GM18498 (cell line): ENCODE measurements around the gene VGF.
A peak's percentile ranks its signal among the peaks of the same experiment; 100 is the strongest.

Source experiments
- ATAC-seq: cut with Tn5 transposase; IDR thresholded peaks from one replicate; pipeline ENCODE4 v1.9.1; 2021; ENCODE audit warnings: mild to moderate bottlenecking, moderate library complexity; ENCODE audit not compliant: unreplicated experiment

Gene VGF

GRCh38 chr7:101166909-101167644 lies 1.7 kb upstream of the VGF start:
- ATAC-seq: no peak

- no peak for ATAC-seq
Observed at GRCh38 chr7:101166648-101166908, 1.2 kb upstream of the VGF start.

DNA sequence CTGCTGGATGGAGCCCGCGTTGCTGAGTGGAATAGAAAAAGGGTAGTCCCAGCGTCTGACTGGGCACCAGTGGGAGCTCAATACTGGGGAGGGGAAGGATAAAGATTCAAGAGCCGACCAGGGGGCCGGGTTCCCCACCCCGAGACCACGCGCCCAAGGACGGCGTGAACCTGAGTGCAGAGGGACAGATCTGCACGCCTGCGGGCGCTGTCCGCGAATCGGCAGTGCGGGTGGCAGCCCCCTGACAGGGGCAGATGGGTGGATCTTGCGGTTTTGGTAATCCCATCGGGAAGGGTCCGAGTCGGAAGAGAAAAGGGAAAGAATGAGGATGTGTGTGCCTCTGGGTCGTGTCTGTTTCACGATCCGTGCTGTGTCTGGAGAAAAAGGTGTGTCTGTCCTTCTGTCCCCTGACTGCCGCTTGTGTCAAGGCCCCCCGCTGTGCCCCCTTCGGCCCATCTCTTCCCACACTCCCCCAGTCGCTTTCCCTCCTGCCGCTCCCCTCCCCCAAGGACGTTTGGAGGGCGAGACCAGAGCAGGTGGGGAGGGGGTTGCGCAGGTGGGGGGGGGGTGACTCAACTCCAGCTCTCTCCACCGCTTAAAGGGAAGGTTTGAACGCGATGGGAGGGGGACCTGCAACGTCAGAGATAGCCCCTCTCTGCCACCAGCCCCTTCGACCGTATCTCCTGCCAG lies 734 bp upstream of the VGF start:
- ATAC-seq: no peak

- no peak for ATAC-seq
Observed at GRCh38 chr7:101164071-101164840, 1.1 kb downstream of the VGF start.

- ATAC-seq: no peak
Observed at GRCh38 chr7:101163279-101164070, 1.9 kb downstream of the VGF start.

DNA sequence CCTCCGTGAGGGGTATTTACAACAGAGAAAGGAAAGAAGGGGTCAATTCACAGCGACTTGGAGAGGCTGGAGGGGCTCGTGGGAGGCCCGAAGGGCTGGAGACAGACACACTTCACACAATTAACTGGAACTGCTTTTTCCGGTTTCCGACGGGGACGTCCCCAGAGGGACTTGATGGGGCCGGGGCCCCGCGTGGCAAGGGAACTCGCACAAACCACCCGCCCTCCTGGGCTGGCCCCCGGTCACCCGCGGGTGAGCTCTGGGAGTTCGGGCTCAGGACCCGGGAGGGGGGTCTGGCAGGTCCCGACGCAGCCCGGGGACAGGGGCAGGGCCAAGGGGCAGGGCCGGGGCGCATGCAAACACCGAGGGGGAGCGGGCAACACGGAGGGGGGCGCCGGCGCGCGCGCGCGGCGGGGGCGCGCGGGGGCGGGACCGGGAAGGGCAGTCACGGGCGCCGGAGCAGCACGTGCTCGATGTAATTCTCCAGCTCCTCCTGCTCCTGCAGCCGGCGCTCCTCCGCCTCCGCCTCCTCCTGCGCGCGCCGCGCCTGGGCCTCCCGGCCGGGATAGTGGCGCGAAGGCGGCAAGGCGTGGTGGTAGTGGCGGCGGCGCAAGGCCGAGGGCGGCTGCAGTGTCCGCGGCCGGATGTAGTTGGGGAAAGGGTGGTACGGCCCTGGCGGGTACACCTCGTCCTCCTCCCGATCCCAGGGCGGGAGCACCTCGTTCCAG lies 2.7 kb downstream of the VGF start:
- ATAC-seq: no peak

DNA sequence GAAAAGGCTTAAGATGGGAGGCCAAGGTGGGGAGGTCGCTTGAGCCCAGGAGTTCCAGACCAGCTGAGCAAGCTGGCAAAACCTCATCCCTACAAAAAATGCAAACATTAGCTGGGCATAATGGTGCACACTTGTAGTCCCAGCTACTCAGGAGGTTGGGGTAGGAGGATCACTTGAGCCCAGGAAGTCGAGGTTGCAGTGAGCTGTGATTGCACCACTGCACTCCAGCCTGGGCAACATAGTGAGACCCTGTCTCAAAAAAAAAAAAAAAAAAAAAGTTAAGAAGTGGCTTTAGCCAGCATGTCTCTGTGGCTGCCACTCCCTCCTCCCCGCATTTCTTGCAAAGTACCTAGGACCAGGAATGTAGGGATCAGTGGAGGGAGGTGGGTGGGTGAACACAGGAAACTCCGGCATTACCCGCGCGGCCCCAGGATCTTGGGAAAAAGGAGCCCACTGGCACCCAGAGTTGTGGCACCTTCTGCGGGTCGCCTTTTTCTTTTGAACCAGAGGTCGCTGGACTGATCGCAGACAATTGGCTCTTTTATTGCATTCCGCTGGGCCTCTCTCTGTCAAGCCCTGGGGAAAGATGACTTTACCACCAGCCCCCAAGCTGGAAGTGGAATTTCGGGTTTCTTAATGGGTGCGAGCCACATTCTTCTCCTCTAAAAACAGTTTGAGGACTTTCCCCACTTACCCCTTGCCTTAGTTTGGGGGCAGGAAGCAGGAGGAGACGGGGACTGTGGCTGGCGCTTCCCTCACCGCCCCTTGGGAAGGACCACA lies 3.5 kb downstream of the VGF start:
- no peak for ATAC-seq

GRCh38 chr7:101160910-101161309 lies 4.5 kb downstream of the VGF start:
- ATAC-seq: no peak

GRCh38 chr7:101159696-101160674 lies 5.4 kb downstream of the VGF start:
- no peak for ATAC-seq

GRCh38 chr7:101156866-101157589 lies 8.3 kb downstream of the VGF start:
- no peak for ATAC-seq

GRCh38 chr7:101156277-101156676 lies 9.1 kb downstream of the VGF start:
- no peak for ATAC-seq

DNA sequence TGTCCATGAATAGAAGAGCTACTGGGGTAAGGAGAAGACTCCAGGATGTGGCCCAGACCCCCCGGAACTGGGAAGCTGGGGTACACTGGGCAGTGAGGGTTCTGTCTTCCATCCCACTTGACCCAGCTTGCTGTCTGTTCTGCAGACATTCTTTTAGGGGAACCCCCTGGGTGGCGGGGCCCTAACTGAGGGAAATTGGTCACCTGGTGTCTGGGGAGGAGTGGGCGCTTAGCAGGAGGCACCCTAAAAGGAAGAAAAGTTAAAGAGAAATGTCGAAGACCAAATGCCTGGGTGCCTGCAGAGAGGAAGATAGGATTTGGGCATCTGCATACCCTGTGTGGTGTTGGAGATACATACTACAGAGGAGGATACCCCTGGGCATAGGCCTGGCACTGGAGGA lies 10.1 kb downstream of the VGF start:
- no peak for ATAC-seq

GRCh38 chr7:101154693-101155102 lies 10.7 kb downstream of the VGF start:
- ATAC-seq: peak; percentile 17

GRCh38 chr7:101153969-101154692 lies 11.2 kb downstream of the VGF start, which contains the start of gene AP1S1:
AP1S1 (plus strand) TSS chr7:101154476; CDS start chr7:101154515, 39 bp downstream.
- ATAC-seq: peak; percentile 83

DNA sequence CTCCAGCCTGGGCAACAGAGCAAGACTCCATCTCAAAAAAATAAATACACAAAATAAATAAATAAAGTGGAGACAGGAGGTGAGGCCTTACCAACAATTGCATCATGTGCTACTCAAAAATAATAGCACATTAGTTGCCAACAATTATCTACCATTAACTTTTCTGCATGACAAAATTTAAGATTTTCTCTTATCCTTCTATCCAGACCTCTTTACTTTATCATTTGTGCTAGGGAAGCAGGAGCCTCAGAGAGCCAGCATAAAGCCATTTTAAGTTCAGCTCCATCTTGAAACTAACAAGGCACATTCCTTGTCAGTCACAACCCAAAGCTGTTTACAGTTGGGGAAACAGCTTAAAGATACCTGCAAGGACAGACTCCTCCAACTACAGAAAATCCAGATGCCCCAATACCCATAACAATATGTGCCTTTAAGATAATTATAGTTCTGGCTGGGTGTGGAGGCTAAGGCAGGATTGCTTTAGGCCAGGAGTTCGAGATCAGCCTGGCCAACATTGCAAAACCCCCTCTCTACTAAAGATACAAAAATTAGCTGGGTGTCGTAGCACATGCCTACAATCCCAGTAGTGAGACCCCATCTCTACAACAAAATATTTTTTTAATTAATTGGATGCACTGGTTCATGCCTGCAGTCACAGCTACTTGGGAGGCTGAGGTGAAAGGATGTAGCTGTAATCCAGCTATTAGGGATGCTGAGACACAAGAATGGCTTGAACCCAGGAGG lies 13.3 kb downstream of the VGF start:
- no peak for ATAC-seq

- no peak for ATAC-seq
Observed at GRCh38 chr7:101140746-101141382, 24.5 kb downstream of the VGF start.
